Neural progenitor cell (in vitro differentiated cells): ENCODE measurements around the gene ANGPTL7.

Experiments
- EZH2 ChIP-seq: fragments of 200-600 bp; sonication (generic); IDR thresholded peaks from 2 replicates; pipeline ENCODE4 v1.6.1; 2017; ENCODE audit warnings: antibody characterized with exemption, mild to moderate bottlenecking, moderate library complexity
- EZH2phosphoT487 ChIP-seq: fragments of 200-600 bp; sonication (generic); IDR thresholded peaks from 2 replicates; pipeline ENCODE4 v1.6.1; 2017; ENCODE audit warnings: antibody characterized with exemption
- TF ChIP-seq, protein P1 (sequence below): fragments of 200-600 bp; sonication (generic); IDR thresholded peaks from 2 replicates; pipeline ENCODE4 v1.5.1; 2017; ENCODE audit warnings: antibody characterized with exemption, mild to moderate bottlenecking

DNA sequence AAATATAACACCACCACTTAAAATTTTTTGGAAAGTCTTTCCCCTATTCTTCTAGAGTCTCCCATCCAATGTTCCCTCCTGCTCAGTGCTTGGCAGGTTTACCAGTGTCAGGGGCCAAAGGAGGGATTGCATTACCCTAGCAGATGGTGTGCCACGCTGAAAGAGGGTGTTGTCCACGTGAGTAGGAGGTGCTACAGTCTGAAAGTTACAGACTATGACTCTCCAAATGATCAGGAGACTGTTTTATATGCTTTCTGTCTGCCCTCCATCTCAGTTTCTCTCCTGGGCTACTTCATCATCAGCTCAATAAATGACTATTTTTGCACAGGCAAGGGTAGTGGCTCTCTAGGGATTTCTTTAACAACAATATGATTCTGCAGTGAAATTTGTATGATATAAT, 31.3 kb upstream of the ANGPTL7 start:
- TF ChIP-seq, protein P1, sequence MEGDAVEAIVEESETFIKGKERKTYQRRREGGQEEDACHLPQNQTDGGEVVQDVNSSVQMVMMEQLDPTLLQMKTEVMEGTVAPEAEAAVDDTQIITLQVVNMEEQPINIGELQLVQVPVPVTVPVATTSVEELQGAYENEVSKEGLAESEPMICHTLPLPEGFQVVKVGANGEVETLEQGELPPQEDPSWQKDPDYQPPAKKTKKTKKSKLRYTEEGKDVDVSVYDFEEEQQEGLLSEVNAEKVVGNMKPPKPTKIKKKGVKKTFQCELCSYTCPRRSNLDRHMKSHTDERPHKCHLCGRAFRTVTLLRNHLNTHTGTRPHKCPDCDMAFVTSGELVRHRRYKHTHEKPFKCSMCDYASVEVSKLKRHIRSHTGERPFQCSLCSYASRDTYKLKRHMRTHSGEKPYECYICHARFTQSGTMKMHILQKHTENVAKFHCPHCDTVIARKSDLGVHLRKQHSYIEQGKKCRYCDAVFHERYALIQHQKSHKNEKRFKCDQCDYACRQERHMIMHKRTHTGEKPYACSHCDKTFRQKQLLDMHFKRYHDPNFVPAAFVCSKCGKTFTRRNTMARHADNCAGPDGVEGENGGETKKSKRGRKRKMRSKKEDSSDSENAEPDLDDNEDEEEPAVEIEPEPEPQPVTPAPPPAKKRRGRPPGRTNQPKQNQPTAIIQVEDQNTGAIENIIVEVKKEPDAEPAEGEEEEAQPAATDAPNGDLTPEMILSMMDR, result no peak
- no peak for TF ChIP-seq EZH2
- no peak for TF ChIP-seq EZH2phosphoT487
